CD4-positive, alpha-beta T cell treated with Interleukin-17A for 4 hours (primary cell): ENCODE results near the gene EGFR.
"Not testable (repeated sequence)": the region's sequence is repeated elsewhere in the genome, so short reads cannot be mapped to it uniquely, and the experiment has no call there.

ENCODE experiments used
- DNase-seq: peaks from one replicate; pipeline ENCODE4 v3.0.0-alpha.2; 2020; ENCODE audit warnings: mixed read lengths

EGFR gene

DNA sequence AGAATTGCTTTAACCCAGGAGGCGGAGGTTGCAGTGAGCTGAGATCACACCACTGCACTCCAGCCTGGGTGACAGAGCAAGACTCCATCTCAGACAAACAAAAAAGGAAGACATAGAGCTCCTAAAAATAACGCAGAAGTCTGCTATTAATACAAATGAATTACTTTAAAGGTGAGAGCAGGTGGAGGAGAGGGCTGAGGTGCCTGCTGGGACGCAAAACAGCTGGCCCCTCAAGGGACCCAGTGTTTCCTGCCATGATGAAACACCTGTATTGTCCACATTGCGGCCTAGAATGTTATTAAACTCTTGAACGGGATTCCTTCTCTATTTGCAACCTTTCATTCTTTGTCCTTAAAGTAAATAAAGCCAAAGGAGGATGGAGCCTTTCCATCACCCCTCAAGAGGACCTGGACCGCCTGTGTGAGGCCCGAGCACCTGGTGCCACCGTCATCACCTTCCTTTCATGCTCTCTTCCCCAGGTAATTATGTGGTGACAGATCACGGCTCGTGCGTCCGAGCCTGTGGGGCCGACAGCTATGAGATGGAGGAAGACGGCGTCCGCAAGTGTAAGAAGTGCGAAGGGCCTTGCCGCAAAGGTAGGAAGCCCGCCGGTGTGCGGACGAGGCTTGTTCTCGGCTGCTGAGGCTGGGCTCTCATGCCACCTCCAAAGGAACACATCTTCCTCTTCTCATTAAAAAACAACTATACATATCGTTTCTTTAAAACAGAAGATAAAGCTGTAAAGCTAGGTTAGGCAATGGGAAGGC, 136.7 kb downstream of the EGFR start:
- DNase-seq = no peak

DNA sequence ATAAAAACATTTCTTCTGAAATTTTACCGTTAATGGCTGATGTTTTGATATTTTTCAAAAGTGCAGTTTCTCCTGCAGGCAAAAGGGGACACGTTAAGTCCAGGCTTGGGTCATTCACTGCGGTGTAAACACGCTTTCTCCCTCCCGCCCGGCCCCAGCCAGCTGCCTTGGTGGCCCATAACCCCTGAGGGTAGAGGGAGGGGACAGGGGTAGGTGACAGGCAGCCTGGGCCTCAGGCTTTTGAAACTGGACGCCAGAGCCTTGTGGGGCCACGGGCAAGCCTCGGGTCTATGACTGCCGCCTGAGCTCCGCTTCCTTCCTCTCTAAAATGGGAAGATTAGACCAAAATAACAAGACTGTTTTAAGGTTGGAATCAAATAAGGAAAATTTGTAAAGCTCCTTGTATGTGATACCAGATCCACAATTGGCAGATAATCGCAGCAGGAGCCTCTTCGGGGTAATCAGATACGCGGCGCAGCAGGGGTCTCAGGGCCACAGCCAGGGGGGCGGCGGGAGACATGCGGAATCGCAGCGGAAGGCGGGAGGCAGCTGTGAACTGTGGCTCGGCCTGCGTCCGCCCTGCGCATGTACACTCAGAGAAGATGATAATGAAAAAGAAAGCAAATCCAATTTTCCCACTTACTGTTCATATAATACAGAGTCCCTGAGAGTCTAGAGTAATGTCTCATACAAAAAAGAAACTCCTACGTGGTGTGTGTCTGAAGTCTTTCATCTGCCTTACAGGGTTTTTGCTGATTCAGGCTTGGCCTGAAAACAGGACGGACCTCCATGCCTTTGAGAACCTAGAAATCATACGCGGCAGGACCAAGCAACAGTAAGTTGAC, 138.3 kb downstream of the EGFR start:
- DNase-seq = no peak

DNA sequence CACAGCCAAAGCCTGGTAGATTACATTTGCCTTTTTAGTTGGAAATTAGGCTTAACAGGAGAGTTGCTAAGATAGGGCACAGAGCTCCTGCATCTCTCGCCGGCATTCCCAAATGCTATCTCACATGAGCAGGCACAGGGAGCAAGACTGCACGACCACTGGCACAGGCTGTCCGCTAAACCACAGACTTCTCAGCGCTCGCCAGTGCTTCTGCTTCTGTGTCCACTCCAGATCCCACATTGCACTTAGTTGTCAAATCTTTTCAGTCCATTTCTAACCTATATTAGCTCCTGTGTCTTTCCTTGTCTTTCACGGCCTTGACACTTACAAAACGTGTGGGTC, 138.9 kb downstream of the EGFR start:
- no peak for DNase-seq

DNA sequence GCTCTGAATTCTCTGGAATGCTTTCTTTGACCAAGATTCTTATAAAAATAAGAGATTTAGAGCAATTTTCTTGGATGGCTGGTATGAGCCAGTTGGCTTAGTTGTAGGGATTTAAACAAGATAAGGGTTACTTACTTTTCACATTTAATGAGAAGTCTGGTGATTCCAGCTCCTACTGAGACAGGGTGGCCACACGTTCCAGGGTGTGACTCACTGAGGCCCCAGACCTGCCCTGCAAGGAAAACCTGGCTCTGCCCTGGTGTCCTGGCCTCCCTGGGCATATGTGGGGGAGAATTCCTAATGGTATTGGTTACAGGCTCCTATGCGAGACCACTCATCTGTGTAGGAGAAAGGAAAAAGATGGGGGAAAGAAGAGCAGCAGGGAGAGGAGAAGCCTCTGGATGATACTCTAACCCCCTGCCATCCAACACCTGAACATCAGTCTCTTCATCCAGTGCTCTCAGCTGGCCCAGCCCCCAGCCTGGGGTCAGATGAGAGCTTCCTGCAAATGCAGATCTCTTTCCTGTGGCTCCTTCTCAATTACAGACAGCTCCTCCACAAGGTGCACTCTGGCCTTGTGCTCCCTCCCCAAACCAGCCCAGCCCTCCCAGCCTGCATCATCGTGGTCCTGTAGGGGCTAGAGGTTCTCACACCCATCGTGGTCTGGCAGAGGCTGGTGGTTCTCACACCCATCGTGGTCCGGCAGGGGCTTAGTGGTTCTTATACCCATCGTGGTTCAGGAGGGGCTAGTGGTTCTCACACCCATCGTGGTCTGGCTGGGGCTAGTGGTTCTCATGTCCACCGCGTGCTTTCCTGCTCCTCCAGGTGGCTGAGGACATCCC, 139.9 kb downstream of the EGFR start:
- DNase-seq = no peak

DNA sequence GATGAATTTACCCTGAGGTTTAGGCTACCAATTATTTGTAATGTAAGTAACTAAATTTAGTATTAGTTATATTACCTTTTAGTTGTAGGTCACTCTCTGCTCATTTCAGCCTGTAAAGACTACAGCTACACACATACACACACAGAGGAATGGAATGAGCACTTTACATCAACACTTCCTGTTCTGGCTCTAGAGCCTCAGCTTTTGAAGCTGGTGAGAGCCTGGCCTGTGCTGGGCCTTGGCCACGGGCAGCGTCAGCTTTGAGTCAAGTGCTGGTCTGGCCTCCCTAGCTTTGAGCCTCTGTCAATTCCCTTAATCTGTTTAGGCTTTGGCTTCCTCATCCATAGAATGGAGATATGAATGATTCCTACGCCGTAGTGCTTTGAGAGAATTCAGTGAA, 141.7 kb downstream of the EGFR start:
- no peak for DNase-seq

DNA sequence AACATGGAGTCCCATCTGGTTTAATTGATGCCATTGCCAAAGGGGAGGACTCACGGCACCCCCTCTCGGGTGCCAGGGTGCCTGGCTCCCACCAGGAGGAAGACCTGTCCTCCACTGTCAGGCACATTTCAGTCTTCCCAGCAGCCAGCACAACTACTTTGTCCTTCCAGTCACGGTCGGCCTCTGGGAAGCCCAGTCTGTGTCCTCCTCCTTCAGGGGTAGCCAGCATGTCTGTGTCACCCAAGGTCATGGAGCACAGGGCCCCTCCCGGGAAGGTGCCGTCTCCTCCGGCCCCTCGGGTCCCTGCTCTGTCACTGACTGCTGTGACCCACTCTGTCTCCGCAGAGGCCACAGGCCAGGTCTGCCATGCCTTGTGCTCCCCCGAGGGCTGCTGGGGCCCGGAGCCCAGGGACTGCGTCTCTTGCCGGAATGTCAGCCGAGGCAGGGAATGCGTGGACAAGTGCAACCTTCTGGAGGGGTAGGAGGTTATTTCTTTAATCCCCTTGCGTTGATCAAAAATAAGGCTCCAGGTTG, 142.4 kb downstream of the EGFR start:
- DNase-seq = no peak

DNA sequence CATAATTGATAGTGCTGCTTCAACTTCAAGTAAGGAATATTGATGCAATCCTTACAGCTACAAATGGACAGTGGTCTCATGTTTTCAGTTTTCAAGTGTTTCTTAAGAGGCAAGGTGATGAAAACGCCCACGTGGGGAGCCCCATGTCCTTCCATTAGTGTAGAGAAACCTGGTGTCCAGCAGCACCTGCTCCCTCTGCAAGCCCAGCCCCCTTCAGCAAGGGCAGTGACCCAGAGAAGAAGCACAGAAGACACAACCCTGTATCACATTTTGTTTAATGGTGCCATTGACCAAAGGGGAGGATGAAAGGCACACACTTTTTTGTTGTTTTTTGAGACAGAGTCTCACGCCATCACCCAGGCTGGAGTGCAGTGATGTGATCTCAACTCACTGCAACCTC, 143.7 kb downstream of the EGFR start:
- no peak for DNase-seq

DNA sequence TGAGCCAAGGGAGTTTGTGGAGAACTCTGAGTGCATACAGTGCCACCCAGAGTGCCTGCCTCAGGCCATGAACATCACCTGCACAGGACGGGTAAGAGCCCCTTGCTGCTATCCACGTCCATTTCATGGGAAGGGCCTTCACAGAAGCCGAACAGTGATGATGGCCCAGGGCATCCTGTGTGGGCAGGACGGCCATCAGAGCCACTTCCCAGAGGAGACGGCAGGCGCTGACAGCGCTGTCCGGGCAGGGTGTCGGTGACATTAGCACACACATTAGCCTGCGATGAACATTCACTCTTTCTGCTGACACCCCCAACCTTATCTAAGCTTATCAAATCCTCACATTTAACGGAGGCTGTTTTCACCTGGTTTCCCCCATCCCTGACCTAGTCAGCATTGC, 144.9 kb downstream of the EGFR start:
- DNase-seq = no peak

DNA sequence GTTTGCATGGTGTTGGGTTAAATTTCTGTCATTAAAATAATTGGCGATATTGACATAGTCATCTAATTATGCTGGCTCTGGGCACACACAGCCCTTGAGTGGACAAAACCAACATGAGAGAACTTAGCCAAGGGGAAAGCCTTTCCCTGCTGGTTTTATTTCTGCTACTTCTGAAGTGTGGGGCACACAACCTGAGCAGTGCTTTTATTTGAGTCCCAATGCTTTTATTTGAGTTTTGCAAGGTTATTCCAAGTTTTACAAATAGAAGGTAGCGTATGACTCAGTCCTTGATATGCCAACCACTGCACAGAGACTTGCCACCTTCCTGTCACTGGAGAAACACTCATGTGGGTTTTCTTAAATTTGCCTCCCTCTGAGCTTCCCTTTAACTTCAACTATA, 145.7 kb downstream of the EGFR start:
- no peak for DNase-seq

DNA sequence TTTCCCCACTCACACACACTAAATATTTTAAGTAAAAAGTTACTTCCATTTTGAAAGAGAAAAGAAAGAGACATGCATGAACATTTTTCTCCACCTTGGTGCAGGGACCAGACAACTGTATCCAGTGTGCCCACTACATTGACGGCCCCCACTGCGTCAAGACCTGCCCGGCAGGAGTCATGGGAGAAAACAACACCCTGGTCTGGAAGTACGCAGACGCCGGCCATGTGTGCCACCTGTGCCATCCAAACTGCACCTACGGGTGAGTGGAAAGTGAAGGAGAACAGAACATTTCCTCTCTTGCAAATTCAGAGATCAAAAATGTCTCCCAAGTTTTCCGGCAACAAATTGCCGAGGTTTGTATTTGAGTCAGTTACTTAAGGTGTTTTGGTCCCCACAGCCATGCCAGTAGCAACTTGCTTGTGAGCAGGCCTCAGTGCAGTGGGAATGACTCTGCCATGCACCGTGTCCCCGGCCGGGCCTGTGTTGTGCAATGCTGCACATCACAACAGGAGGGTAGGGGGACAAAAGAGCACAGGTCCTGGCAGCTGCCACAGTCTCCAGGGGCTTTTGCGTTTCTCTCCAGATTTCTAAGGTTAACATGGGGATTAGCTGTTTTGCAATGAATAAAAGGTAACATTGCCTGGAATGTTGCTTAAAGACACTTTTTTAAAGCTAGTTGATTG, 146.5 kb downstream of the EGFR start:
- DNase-seq = no peak

DNA sequence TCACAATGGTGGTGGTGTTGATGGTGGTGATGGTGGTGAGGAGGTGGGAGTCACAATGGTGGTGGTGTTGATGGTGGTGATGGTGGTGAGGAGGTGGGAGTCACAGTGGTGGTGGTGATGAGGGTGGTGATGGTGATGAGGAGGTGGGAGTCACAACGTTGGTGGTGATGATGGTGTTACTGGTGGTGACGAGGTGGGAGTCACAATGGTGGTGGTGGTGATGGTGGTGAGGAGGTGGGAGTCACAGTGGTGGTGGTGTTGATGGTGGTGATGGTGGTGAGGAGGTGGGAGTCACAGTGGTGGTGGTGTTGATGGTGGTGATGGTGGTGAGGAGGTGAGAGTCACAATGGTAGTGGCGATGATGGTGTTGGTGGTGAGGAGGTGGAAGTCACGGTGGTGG, 148.5 kb downstream of the EGFR start:
- DNase-seq = not testable (repeated sequence)

DNA sequence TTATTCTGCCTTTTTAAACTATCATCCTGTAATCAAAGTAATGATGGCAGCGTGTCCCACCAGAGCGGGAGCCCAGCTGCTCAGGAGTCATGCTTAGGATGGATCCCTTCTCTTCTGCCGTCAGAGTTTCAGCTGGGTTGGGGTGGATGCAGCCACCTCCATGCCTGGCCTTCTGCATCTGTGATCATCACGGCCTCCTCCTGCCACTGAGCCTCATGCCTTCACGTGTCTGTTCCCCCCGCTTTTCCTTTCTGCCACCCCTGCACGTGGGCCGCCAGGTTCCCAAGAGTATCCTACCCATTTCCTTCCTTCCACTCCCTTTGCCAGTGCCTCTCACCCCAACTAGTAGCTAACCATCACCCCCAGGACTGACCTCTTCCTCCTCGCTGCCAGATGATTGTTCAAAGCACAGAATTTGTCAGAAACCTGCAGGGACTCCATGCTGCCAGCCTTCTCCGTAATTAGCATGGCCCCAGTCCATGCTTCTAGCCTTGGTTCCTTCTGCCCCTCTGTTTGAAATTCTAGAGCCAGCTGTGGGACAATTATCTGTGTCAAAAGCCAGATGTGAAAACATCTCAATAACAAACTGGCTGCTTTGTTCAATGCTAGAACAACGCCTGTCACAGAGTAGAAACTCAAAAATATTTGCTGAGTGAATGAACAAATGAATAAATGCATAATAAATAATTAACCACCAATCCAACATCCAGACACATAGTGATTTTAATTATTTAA, 151.7 kb downstream of the EGFR start:
- no peak for DNase-seq

DNA sequence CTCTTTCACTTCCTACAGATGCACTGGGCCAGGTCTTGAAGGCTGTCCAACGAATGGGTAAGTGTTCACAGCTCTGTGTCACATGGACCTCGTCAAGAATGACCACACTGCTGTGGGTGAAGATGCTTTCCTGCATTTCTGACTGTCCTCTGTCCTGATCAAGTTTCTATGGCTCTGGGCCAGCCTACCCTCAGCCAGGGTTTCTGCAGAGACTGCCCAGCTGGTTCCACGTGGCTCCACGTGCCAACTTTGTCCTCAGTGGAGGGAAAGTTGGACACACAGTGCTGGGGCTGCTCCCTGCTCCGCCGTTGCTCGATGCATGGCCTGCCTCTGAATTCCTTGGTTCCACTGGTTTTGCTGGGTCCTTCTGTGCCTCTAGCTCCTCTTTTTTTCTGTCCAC, 152.3 kb downstream of the EGFR start:
- DNase-seq = no peak

DNA sequence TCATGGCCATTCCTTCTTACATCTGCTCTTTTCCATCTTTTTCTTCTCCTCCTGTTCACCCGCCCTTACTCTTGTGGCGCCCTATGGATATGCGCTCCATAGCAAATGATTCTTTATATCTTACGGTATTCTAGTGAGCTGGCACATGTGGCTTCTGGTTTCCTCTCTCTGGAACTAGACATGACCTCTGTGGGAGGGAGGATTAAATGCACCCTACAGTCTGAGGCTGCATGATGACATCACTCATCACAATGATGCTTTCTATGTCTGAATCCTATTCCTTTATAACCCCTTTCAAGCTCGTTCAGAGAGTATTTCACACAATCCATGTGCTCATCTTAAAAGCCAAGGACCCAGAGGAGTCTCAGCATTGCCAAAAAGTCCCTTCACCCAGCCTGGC, 153.3 kb downstream of the EGFR start:
- no peak for DNase-seq

DNA sequence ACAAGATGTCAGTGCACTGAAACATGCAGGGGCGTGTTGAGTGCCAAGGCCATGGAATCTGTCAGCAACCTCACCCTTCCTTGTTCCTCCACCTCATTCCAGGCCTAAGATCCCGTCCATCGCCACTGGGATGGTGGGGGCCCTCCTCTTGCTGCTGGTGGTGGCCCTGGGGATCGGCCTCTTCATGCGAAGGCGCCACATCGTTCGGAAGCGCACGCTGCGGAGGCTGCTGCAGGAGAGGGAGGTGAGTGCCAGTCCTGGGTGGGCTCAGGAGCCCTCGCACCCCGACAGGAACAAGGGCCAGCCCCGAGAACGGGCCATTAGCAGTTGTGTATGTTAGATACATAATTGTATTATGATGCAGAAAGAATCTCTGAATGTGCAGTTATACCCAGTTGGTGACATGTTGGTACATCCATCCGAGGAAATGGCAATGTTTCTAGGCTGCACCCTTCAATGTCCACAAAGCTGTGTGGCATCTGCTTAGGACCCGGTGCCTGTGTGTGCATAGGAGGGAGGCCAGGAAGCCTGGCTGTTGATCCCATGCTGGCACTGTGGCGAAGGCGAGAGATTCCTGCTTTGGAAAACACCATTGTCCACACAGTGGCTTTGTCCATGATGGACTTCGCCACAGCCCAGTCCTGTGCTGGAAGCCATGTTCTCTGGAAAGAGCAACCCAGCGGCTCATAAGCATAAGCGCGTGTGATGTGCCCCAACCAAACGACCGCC, 154.2 kb downstream of the EGFR start:
- DNase-seq = no peak

DNA sequence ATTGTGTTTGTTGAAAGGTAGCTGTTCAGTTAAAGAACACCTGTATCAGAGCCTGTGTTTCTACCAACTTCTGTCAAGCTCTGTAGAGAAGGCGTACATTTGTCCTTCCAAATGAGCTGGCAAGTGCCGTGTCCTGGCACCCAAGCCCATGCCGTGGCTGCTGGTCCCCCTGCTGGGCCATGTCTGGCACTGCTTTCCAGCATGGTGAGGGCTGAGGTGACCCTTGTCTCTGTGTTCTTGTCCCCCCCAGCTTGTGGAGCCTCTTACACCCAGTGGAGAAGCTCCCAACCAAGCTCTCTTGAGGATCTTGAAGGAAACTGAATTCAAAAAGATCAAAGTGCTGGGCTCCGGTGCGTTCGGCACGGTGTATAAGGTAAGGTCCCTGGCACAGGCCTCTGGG, 154.9 kb downstream of the EGFR start:
- no peak for DNase-seq

DNA sequence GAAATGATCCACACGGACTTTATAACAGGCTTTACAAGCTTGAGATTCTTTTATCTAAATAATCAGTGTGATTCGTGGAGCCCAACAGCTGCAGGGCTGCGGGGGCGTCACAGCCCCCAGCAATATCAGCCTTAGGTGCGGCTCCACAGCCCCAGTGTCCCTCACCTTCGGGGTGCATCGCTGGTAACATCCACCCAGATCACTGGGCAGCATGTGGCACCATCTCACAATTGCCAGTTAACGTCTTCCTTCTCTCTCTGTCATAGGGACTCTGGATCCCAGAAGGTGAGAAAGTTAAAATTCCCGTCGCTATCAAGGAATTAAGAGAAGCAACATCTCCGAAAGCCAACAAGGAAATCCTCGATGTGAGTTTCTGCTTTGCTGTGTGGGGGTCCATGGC, 155.6 kb downstream of the EGFR start:
- no peak for DNase-seq

DNA sequence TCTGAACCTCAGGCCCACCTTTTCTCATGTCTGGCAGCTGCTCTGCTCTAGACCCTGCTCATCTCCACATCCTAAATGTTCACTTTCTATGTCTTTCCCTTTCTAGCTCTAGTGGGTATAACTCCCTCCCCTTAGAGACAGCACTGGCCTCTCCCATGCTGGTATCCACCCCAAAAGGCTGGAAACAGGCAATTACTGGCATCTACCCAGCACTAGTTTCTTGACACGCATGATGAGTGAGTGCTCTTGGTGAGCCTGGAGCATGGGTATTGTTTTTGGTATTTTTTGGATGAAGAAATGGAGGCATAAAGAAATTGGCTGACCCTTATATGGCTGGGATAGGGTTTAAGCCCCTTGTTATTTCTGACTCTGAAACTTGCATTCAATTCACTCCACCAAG, 156.0 kb downstream of the EGFR start:
- no peak for DNase-seq

DNA sequence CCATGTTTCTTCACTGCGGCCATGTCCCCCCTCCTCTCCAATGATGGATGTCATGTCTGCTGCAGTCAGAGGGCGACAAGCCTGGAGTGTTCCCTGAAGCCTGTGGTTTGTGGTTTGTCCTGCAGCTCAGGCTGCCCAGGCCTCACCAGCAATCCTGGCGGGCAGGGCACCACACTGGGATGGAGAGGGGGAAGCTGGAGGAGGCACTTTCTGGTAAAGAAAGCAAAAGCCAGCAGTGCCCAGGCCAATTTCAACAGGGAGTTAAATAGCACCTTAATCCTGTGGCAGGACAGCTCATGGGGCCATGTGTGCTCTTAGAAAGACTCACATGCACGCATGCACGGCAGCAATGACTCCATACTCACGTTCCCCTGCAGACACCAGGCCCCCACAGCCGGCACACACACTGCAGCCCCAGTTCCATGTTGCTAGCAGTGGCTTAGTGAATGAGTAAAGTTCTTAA, 158.3 kb downstream of the EGFR start:
- DNase-seq = no peak

DNA sequence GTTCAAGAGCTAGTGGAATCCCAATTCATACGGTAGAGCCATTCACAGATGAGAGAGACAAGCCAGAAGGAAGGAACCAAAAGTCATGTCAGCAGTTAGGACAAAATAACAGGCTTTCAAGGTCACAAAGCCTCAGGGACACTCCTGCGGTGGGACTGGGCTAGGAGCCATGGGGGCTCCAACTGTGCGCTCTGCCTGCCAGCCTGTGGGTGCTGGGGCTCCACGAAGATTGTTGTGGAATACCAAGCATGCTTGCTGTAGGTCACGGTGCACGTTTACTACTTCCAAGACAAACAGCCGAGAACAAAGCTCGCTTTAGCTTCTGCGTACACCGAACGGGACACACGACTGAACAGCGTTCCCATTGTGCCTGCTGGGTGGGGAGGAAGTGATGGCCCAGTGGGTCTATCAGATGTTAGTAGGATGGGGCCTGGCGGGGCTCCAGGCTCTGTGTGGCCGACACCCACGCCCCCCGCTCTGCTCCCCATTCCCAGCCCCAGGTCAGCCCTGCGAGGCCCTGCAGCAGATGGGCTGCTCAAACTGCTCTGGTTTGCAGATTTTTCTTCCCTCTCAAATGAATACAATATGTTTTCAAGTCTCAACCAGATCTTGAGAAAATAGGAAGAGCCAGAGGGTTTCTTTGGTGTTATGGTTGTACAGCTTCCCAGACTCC, 158.9 kb downstream of the EGFR start:
- DNase-seq = no peak
